HG03378 (cell line): ENCODE results near the gene MOB1A.
"Not testable (repeated sequence)": the region's sequence is repeated elsewhere in the genome, so short reads cannot be mapped to it uniquely, and the experiment has no call there.

Source experiments
- ATAC-seq: cut with Tn5 transposase; IDR thresholded peaks from one replicate; pipeline ENCODE4 v1.9.1; 2021; ENCODE audit warnings: mild to moderate bottlenecking, moderate library complexity; ENCODE audit not compliant: unreplicated experiment

MOB1A gene

DNA sequence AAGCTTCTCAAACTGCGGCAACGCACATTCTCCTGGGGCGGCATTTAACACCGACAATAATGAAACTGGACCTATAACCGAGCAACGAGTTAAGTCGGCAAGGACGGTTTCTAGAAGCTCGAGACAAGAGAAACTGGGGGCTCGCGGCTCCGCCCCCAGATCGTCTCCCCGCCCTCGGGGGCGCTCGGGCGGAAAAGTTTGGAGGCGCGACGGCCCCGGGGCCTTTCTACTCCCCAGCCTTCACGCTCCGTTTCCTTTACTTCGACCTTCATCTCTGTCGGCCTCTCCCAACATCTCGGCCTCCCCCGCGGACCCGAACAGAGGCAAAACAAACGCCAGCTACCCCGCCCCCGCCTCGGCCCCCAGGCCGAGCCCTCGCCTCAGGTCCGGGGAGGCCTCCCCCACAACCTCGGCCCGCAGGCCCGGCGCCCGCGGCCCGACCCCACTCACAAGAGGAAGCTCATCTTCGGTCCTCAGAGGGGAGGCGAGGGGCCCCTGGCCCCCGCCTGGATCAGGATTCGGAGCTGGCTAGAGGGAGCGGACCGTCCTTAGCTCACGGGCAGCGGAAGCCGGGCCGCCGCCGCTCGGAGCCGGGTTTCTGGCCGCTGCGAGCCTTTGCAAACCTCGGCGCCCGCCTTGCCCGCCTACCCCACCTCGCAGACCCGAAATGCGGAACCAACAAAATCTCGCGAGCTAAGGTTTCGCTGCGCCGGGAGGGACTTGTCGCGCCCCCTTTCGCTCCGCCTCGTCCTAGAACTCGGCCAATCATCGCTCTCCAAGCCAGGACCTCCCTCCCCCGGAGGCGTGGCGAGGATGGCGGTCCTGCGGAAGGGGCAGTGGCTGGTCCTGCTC lies at the start of gene MOB1A:
Gene MOB1A (minus strand): TSS at position 669 of the 852 bp plus-strand sequence. CDS start 205 bp downstream, at position 464.
- peak; percentile 72 for ATAC-seq

DNA sequence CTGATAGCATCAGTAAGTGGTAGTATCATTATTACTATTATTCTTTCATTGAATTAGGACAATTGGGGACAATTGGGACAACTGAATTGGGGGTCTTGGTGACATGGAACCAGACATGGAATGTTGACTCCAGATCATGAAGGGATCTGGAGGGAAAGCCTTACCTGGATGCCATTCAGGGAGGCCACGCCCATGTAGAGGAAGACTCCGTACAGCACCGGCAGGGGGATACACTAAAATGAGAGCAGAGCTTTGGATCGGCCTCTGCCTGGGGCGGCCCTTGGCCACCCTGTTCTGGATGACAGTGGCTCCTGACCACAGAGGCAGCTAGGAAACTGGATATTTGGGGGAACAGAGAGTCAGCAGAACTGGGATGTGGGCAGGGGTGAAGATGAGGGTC lies 49.0 kb upstream of the MOB1A start:
- ATAC-seq, result no peak

DNA sequence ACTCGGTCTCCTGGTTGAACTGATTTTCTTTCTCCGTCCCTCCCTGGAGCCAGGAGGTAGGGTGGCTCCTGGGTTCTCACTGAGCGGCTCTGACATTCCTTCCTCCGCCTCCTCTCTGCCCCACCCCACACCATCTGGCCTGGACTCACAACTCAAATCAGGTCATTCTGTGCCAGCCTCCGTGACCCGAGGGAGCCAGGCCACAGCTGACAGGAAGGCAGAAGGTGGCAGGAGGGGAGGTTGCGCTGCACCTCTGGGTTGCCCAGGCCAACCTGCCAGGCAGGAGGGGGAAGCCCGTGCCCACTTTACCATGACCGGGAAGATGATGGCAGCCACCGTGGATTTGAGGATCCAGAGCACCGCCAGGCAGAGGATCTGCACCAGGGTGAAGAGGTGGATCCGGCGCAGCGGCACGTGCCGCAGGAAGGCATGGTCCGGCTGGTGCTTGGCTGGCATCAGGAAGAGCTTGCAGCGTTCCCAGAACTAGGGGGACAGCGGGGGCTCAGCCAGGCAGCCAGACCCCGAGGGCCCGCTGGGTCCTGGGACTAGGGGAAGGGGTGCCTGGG lies 48.1 kb upstream of the MOB1A start:
- no peak for ATAC-seq

DNA sequence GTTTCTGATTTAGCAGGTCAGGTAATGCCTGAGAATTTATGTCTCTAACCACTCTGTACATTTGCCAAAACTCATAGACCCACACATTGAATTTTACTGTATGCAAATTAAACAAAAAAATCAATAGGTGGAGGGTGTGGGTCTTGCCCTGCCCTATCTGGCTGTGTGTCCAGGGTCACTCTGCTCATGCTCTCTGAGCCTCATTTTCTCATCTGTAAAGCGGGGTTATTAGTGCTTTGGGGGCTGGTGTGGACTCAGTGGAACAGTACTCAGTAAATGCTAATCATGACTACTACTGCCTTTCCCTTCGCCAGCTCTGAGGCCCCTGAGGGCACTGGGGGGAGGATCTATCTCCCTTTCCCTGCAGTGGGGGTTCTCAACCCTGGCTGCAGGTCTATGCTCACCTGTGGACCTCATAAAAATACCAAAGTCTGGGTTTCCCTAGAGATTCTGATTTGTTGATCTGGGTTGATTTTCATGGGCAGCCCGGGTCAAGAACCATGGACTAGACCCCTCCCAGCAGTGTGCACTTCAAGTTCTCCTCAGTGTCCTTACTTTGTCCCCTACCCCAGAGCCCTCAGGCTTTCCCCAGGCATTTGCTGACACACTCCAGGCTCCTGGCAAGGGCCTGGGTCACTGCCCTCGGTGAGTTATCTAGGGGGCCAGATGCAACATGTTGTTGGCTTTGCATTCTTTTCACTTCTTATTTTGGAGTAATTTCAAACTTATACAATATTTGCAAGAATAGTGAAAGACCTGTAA lies 47.2 kb upstream of the MOB1A start:
- no peak for ATAC-seq

DNA sequence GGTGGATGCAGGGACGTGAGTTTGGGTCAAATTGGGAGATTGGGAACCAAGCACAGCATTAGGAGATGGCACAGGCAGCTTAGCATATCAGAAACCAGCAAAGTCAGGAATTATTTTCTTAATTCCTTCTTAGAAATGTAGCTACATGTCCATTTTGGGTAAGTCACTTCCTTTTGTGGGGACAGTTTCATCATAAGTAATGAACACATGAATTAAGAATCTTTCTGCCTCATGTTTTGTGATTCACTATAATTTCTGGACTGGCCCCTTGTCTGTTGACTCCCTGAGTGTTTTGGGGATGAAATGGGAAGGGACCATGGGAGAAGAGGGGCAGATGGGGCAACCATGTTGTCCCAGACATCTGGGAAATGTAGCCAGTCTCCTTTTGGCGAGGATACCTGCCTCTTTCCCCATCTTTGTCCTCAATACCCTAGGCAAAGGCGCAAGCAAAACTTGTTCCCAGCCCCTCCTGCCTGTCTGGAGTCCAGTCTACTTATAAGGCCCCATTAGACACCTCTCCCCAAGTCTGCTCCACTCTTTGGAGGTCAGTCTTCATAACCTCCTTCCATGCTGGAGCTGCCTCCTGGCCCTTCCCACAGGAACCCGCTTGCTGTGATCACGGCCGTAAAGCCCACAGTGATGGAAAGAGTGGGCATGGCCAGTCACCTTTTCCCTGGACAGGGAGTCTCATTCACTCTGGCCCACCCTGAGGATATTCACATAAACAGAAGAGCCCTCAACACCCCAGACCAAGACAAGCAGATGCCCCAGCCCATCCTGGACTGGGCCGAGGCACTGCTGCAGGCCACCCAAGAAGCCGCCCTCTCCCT lies 45.5 kb upstream of the MOB1A start:
- no peak for ATAC-seq

DNA sequence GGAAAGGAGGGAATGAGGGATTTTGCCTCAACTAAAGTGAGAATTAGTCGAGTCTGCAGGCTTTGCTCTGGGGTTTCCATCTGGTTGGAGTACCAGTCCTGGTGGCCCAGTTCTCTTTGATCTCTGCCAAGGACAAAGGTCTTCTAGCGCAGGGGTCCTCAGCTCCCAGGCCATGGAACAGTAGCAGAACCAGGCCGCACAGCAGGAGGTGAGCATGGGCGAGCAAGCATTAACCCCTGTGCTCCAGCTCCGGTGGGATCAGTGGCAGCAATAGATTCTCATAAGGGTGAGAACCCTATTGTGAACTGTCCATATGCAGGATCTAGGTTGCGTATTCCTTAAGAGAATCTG lies 43.6 kb upstream of the MOB1A start:
- ATAC-seq, result no peak

DNA sequence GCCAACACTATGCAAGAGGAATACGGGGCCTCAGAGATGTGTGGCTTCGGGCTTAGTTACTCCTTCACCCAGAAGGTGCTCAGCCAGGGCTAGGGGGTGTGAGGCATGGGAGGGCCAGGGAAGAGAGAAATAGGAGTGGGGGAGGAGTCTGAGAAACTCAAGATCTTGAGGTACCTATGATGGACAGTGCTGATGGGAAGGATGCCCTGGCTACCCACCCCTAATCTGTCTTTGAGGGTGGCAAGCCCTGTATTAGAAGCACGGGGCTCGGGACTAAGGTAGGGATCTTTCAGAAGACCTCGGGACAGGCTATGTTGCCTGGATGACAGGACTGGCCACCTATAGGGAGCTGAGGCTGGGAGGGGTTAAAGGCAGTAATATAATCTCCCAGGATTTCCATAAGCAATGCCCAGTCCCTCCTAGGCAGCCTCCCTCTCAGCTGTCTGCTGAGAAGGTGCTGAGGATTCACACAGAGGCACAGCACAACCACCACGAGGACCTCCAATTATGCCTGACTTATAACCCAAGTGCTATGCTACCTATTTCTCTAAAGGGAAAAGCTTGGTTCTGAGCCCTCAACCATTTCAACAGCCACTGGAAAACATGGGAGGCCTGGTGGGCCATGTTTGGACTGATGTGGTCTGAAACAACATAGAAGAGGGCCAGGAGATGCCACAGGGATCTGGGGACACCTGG lies 43.1 kb upstream of the MOB1A start:
- ATAC-seq, result no peak

DNA sequence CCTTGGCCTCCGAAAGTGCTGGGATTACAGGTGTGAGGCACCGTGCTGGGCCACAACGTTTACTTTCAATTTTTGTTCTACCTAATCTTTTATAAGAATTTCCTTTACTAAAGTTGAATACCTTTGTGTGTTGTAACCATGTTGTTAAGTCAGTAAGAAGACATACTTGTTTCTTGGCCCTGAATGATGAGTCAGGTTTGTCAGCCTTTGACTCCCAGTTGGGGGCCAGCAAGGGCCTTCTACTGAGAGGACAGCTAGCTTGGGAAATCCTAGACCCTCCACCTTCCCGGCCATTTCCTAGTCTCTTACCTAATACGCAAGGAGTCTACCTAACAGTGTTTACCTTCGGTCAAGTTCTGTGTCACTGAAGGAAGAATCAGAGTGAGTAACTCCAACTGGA lies 42.4 kb upstream of the MOB1A start:
- no peak for ATAC-seq

DNA sequence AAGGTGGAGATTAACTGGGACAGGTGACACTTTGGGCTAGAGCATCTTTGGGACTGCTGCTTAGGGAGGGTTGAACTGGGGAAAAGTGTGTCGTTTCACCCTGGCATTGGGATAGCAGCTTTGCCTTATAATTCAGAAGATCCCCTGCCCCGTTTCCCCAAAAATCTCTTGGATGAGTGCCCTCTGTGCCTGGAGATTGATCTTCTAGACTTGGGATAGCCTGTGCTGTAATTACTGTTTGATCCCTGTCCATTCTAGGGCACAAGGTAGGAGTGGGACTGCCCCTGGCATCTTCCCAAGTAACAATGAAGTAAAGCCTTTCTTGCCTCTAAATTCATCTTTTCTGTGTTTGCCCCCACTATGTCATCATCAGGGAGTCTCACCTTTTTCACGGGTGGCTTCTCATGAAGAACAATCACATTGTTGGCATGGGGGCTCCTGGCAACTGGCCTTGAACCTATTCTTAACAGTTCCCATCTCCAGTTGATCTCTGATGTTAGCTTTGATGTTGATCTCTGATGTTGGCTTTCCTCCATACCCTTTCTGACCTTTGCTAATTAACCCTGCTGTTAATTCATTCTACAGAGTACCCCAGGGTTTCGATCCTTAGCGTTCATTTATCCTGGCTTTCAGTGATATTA lies 41.3 kb upstream of the MOB1A start:
- ATAC-seq, result no peak

DNA sequence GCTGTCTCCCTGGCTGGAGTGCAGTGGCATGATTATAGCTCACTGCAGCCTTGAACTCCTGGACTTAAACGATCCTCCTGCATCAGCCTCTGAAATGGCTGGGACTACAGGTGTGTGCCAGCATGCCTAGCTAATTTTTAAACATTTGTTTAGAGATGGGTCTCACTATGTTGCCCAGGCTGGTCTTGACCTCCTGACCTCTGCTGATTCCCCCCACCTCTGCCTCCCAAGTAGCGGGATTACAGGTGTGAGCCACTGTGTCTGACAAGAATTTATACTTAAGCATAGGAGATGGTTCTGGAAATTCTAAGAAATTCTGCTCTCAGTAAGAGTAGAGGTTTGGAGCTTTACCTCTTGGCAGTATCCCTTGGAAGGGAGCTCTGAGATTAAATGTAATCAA lies 38.0 kb upstream of the MOB1A start:
- ATAC-seq, result no peak

DNA sequence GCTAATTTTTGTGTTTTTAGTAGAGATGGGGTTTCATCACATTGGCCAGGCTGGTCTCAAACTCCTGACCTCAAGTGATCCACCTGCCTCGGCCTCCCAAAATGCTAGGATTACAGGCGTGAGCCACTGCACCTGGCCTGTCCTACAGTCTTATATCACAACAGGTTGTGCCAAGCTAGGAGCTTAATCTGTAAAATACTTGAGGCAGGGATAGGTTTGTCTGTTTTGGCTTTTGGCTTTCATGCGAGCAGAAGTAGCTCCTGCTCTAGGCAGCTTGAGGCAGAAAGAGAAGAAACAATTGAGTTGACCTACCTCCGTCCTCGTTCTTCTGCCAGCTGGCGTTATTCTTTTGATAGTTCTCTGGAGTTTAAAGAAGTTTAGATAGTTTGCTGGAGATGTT lies 37.1 kb upstream of the MOB1A start:
- not testable (repeated sequence) for ATAC-seq

DNA sequence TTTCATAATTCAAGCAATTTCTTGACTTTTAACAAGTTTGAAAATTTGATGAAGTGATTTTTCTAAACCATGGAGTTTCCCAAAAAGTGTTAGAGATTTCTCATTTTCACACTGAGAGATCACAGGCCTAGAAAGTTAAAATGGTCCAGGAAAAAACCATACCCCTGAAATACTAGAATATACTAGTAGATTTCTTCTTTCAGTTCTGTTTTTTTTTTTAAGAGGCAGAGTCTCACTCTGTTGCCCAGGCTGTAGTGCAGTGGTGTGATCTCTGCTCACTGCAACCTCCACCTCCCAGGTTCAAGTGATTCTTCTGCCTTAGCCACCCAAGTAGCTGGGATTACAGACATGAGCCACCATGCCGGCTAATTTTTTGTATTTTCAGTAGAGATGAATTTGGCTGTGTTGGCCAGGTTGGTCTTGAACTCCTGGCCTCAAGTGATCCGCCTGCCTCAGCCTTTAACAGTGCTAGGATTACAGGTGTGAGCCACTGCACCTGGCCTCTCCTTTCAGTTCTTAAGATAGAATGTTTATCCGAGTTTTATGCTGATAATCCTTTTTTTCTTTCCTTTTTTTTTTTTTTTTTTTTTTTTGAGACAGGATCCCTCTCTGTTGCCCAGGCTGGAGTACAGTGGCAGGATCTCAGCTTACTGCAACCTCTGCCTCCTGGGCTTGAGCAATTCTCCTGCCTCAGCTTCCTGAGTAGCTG lies 34.2 kb upstream of the MOB1A start:
- ATAC-seq, result no peak

DNA sequence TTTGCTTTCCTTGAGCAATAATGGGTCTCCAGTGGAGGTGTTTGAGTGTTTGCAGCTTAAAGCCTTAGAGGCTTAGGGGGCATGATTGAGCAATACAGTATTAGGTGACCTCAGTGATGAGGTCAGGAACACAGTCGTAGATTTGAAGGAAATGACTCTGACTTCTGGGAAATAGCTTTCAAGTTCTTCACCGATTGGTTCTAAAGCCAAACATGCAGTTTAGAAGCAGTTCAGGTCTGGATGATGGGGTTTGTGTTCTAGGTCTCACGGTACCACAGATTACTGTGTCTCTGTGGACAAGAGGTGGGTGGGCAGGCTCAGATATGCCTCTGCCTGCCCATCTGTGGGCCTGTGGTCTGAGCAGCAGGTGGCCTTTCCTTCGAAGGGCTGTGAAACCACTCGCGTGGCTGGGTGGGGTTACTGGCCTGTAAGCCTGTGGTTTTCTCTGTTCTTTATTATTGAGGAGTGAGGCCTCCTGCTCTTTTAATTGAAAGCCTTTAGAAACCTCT lies 27.6 kb upstream of the MOB1A start:
- ATAC-seq, result peak; percentile 66

DNA sequence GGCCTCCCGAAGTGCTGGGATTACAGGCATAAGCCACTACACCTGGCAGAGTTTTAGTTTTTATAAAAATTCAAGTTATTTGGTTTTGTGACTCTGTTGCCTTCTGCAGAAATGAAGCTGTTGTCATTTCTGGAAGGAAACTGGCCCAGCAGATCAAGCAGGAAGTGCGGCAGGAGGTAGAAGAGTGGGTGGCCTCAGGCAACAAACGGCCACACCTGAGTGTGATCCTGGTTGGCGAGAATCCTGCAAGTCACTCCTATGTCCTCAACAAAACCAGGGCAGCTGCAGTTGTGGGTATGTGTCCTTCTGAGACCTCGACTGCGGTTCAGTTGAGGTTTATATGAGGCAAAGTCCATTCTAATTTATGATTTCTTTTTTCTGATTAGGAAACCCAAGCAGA lies 26.9 kb upstream of the MOB1A start:
- no peak for ATAC-seq

DNA sequence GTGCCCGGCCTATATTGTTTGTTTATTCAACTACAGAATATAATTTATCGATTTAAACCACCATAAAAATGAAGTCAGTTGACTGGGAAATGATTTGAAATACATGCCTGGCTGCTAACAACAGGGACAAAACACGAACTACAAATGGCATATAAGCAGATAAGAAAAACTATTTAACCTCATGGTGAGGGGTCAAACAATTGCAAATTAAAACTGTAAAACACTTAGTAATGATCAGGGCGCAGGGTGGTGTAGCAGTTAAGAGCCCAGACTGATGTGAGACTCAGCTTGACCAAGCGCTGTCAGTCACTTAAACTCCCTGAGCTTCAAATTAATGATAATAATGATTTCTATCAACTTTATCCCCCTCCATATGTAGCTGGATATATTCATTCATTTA lies 26.4 kb upstream of the MOB1A start:
- ATAC-seq, result no peak

DNA sequence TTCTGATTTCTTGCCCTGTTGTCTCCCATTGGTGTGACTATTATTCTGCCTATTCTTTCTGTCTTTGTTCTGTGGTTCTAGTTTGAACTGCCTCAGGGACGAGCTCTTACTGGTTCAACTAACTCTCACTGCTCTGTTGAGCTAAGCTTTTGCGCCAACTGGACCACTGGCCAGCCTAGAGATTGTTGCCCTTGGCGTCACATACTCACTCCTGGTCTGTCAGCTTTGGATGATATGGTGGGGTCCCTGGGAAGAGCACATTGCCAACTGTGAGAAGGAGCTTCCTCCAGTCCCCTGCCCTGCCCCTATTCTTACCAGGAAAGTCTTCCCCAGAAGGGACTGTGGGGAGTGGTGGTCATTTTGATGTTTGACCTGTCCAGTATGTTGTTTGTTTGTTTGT lies 25.8 kb upstream of the MOB1A start:
- no peak for ATAC-seq

DNA sequence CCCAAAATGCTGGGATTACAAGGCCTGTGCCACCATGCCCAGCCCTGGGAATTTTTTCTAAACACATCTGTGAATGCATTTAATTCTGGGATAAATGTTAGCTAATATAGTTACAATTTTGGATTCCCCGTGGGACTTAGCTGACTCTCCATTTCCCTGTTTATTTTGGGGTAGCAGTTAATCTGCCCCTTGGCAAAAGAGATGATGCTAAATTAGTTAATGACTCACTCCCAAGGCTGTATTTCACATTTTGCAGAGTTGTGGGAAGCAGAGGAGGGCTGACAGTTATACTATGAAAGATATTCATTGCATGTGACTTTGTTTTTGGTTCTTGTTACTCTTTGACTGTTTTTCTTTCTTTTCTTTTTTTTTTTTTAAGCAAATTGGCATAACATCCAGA lies 22.9 kb upstream of the MOB1A start:
- no peak for ATAC-seq

DNA sequence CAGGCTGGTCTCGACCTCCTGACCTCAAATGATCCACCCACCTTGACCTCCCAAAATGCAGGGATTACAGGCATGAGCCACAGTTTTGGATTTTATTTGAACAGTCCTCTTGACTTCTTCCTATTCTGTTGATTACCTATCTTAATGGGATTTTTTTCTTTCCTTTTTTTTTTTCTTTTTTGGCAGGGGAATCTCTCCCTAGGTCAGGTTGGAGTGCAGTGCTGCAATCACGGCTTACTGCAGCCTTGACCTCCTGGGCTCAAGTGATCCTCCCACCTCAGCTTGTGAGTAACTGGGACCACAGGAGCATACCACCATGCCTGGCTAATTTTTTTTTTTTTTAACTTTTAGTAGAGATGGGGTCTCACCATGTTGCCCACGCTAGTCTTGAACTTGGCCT lies 22.5 kb upstream of the MOB1A start:
- ATAC-seq, result no peak

DNA sequence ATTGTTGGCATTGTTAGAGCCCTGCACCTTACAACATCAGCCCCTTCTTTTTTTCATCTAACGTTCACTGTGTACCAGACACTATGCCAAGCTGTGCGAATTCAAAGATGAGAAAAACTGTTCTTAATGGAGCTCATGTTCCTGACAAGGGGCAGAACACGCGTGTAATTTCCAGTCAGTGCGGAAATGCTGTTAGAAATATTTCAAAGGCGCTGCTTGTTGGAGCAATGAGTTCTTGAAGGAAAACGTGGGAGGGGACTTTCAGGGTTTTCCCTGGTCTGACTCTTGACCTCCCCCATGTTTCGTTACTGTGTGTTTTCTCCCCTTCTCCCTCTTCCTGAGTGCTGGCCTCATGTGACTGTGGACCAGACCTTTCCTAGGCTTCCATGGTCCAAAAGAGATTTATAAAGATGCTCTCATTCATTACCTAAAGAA lies 21.2 kb upstream of the MOB1A start:
- ATAC-seq, result no peak
